H1 (cell line): Measurements from ENCODE around the gene ZNF814. TPM values are rescaled to one million over a fixed set of nuclear protein-coding genes. Genes with fewer than 3 reads are reported as not detected.
"Not testable (repeated sequence)": the region's sequence is repeated elsewhere in the genome, so short reads cannot be mapped to it uniquely, and the experiment has no call there.

Experiments
- CTCF ChIA-PET: fragments of 300-600 bp; sonication (Branson Sonifier 250); formaldehyde crosslinking; loops from one replicate; lab custom pipeline; 2021; ENCODE audit not compliant: partially characterized antibody; lab: Charles Lee
- POLR2A ChIA-PET: fragments of 300-600 bp; sonication (Branson Sonifier 250); formaldehyde crosslinking; loops from one replicate; lab custom pipeline; 2021; ENCODE audit warnings: inconsistent platforms; ENCODE audit not compliant: partially characterized antibody; lab: Charles Lee
- DNase-seq, 2 experiments: peaks; one replicate each; pipeline versions ENCODE4 v3.0.0 to v3.0.0-alpha.2; 2010 to 2022; ENCODE audit warnings: low spot score in 2 of 2, low read depth in 1 of 2, mixed read lengths in 1 of 2
- FAIRE-seq: peaks from 2 replicates; lab custom pipeline; 2011; peaks lifted over from hg19 to GRCh38; lab: Jason Lieb, UNC
- H2AFZ ChIP-seq: 2 replicates; pipeline ENCODE4 v1.8.1; 2012; ENCODE audit warnings: low read length, inconsistent platforms
- H2AK5ac ChIP-seq: 2 replicates; pipeline ENCODE4 v1.6.1; 2013; ENCODE audit warnings: low read depth, low read length
- H2BK120ac ChIP-seq: replicated peaks from 2 replicates; pipeline ENCODE3; 2013; ENCODE audit warnings: low read depth, low read length, inconsistent platforms
- H2BK12ac ChIP-seq: 2 replicates; pipeline ENCODE4 v1.6.1; 2013; ENCODE audit warnings: low read depth, low read length
- H2BK15ac ChIP-seq: 2 replicates; pipeline ENCODE4 v1.6.1; 2013; ENCODE audit warnings: low read length
- H2BK20ac ChIP-seq: 2 replicates; pipeline ENCODE4 v1.6.1; 2013; ENCODE audit warnings: low read length
- H2BK5ac ChIP-seq: 2 replicates; pipeline ENCODE4 v1.6.1; 2013; ENCODE audit warnings: low read depth, low read length
- H3K14ac ChIP-seq: 2 replicates; pipeline ENCODE4 v1.6.1; 2013; ENCODE audit warnings: inconsistent platforms; ENCODE audit not compliant: insufficient read length
- H3K18ac ChIP-seq: 2 replicates; pipeline ENCODE4 v1.6.1; 2013; ENCODE audit warnings: low read length; ENCODE audit errors: extremely low read depth
- H3K23ac ChIP-seq: 2 replicates; pipeline ENCODE4 v1.6.1; 2013; ENCODE audit warnings: inconsistent platforms; ENCODE audit not compliant: insufficient read length
- H3K23me2 ChIP-seq: 2 replicates; pipeline ENCODE4 v1.6.1; 2013; ENCODE audit warnings: low read depth, low read length
- H3K27ac ChIP-seq: 2 replicates; pipeline ENCODE4 v1.6.1; 2011; ENCODE audit warnings: low read depth, low read length, inconsistent platforms
- H3K27me3 ChIP-seq, 4 experiments: replicated peaks in 1 of 4; 1 replicate in 1 of 4; 2 replicates in 3 of 4; pipeline versions ENCODE4 v1.6.1 to v1.8.1; 2011 to 2013; ENCODE audit warnings: low read length in 3 of 4, mild to moderate bottlenecking in 3 of 4, inconsistent platforms in 2 of 4, mixed read lengths in 2 of 4, moderate library complexity in 1 of 4; ENCODE audit not compliant: control insufficient read depth in 3 of 4, insufficient read depth in 3 of 4; ENCODE audit errors: extremely low read depth in 1 of 4
- H3K36me3 ChIP-seq, 4 experiments: 2 replicates each; pipeline versions ENCODE4 v1.6.1 to v1.8.1; 2011 to 2013; ENCODE audit warnings: mild to moderate bottlenecking in 4 of 4, low read length in 3 of 4, moderate library complexity in 2 of 4, control low read depth in 1 of 4, inconsistent platforms in 1 of 4; ENCODE audit not compliant: insufficient read depth in 4 of 4, control insufficient read depth in 2 of 4
- H3K4ac ChIP-seq: replicated peaks from 2 replicates; pipeline ENCODE3; 2013; ENCODE audit warnings: low read length, low read depth, mixed read lengths, inconsistent platforms; ENCODE audit not compliant: insufficient read length
- H3K4me1 ChIP-seq, 4 experiments: replicated peaks in 1 of 4; 1 replicate in 1 of 4; 2 replicates in 3 of 4; pipeline versions ENCODE4 v1.6.1 to v1.8.1; 2011 to 2013; ENCODE audit warnings: low read length in 3 of 4, inconsistent platforms in 2 of 4, mixed read lengths in 1 of 4; ENCODE audit not compliant: insufficient read depth in 4 of 4, control insufficient read depth in 3 of 4
- H3K4me2 ChIP-seq, 2 experiments: 2 replicates each; pipeline versions ENCODE4 v1.6.1 to v1.8.1; 2011 to 2013; ENCODE audit warnings: low read depth in 2 of 2, low read length in 2 of 2, control low read depth in 1 of 2, inconsistent platforms in 1 of 2, mild to moderate bottlenecking in 1 of 2; ENCODE audit not compliant: insufficient read depth in 1 of 2
- H3K4me3 ChIP-seq, 4 experiments: fragments of 200-600, 300-600 bp in 1 of 4; sonication (generic), shearing (Covaris generic), sonication (Bioruptor Twin) in 1 of 4; 2 replicates each; pipeline versions ENCODE4 v1.5.1 to v1.8.1; 2011 to 2016; ENCODE audit warnings: low read length in 4 of 4, low read depth in 3 of 4, control low read depth in 2 of 4, inconsistent platforms in 2 of 4, mild to moderate bottlenecking in 2 of 4, mixed read lengths in 1 of 4, moderate library complexity in 1 of 4; ENCODE audit not compliant: insufficient read depth in 2 of 4; ENCODE audit errors: extremely low read depth in 1 of 4
- H3K56ac ChIP-seq: replicated peaks from 2 replicates; pipeline ENCODE3; 2013; ENCODE audit warnings: low read depth, mild to moderate bottlenecking, mixed read lengths, low read length, inconsistent platforms; ENCODE audit not compliant: insufficient read length
- H3K79me1 ChIP-seq: 2 replicates; pipeline ENCODE4 v1.6.1; 2013; ENCODE audit warnings: low read depth, low read length, control low read depth
- H3K79me2 ChIP-seq, 2 experiments: 2 replicates each; pipeline versions ENCODE4 v1.6.1 to v1.8.1; 2012 to 2013; ENCODE audit warnings: low read length in 2 of 2, mild to moderate bottlenecking in 2 of 2, inconsistent platforms in 1 of 2; ENCODE audit not compliant: insufficient read depth in 2 of 2, control insufficient read depth in 1 of 2
- H3K9ac ChIP-seq, 4 experiments: replicated peaks in 1 of 4; 1 replicate in 1 of 4; 2 replicates in 3 of 4; pipeline versions ENCODE4 v1.6.1 to v1.8.1; 2011 to 2013; ENCODE audit warnings: low read depth in 3 of 4, low read length in 3 of 4, control low read depth in 2 of 4, mild to moderate bottlenecking in 2 of 4, moderate library complexity in 2 of 4, inconsistent platforms in 1 of 4; ENCODE audit errors: extremely low read depth in 1 of 4
- H3K9me3 ChIP-seq, 2 experiments: 2 replicates each; pipeline versions ENCODE4 v1.6.1 to v1.8.1; 2012 to 2013; ENCODE audit warnings: mild to moderate bottlenecking in 2 of 2, moderate library complexity in 2 of 2, control low read depth in 1 of 2, inconsistent platforms in 1 of 2, low read depth in 1 of 2, low read length in 1 of 2, mixed read lengths in 1 of 2; ENCODE audit not compliant: insufficient read depth in 2 of 2
- H4K20me1 ChIP-seq, 2 experiments: replicated peaks in 1 of 2; 2 replicates each; pipeline versions ENCODE3 to v1.8.1; 2011 to 2013; ENCODE audit warnings: inconsistent platforms in 2 of 2, low read length in 2 of 2, mild to moderate bottlenecking in 1 of 2; ENCODE audit not compliant: insufficient read depth in 2 of 2, control insufficient read depth in 1 of 2
- H4K5ac ChIP-seq: 2 replicates; pipeline ENCODE4 v1.6.1; 2013; ENCODE audit warnings: low read length, low read depth, mixed read lengths, inconsistent platforms; ENCODE audit not compliant: insufficient read length
- H4K8ac ChIP-seq: 2 replicates; pipeline ENCODE4 v1.8.0; 2013; ENCODE audit warnings: mild to moderate bottlenecking, moderate library complexity, low read length, inconsistent platforms; ENCODE audit not compliant: insufficient read depth; ENCODE audit errors: extremely low read depth
- H4K91ac ChIP-seq: replicated peaks from 2 replicates; pipeline ENCODE3; 2013; ENCODE audit warnings: low read length, mixed read lengths, inconsistent platforms; ENCODE audit not compliant: insufficient read length
- WGBS, 2 experiments: shearing (Covaris generic) in 1 of 2; methylation state at CpG; one replicate each; pipeline versions ENCODE4 v1.1.6 to v1.1.7; 2013 to 2015; ENCODE audit warnings: low lambda C conversion rate in 2 of 2, mixed read lengths in 2 of 2, inconsistent platforms in 1 of 2, low coverage in 1 of 2, missing lambda C conversion rate in 1 of 2; ENCODE audit not compliant: insufficient replicate concordance in 2 of 2, insufficient coverage in 1 of 2, insufficient read length in 1 of 2; ENCODE audit errors: extremely low coverage in 1 of 2, missing lambda C conversion rate in 1 of 2; 5-methylcytosine and 5-hydroxymethylcytosine counted together
- polyA plus RNA-seq, 7 experiments: library from polyadenylated mRNA; depleted of rRNA in 3 of 7; stranded (reverse) in 5 of 7; unstranded in 2 of 7; fragments of >200 nt in 5 of 7; fragments of 200-250 nt in 2 of 7; gene quantifications; 1 replicate in 5 of 7; 2 replicates in 1 of 7; 4 replicates in 1 of 7; pipeline versions ENCODE4 v1.2.1 to v1.2.3, GENCODE V29; 2011 to 2013; ENCODE audit warnings: missing spikeins in 2 of 7, mixed read lengths in 2 of 7
- total RNA-seq: library from RNA; stranded (reverse); fragmentation: NEBNext Ultra II Directional; extraction: Animal tissue kit (Norgen Biotek cat#: 25700); gene quantifications from 2 replicates; pipeline ENCODE4 v1.2.1, GENCODE V29; 2021

ZNF814 gene
- total and polyA plus RNA-seq, 2 of the 8 experiments (the other 6 are each of a cell fraction or from before 2014, with no cell fraction given), result 90.9 to 99.6 TPM

- H2AFZ ChIP-seq, H2BK20ac ChIP-seq, H3K4me2 ChIP-seq, H4K5ac ChIP-seq, H3K4me1 ChIP-seq, H3K27ac ChIP-seq, FAIRE-seq, H3K9me3 ChIP-seq, H2BK120ac ChIP-seq, H2AK5ac ChIP-seq, H3K14ac ChIP-seq, DNase-seq, H3K23me2 ChIP-seq, H3K79me1 ChIP-seq, H2BK15ac ChIP-seq, H4K8ac ChIP-seq, CTCF ChIA-PET, H4K91ac ChIP-seq, H2BK12ac ChIP-seq, H2BK5ac ChIP-seq, H3K4me3 ChIP-seq, H3K23ac ChIP-seq, H3K18ac ChIP-seq, H3K27me3 ChIP-seq, H3K4ac ChIP-seq, H3K56ac ChIP-seq, H3K9ac ChIP-seq: not testable (repeated sequence)
- Histone ChIP-seq H3K36me3 (peaks cover 12 to 43% (median 31%) of the 10 kb centered on the region in 4 experiments), H3K79me2 (peaks cover 0 to 67% of the 10 kb centered on the region in 2 experiments; a peak in 3 of 4 replicates), H4K20me1 (peaks cover 6 to 11% of the 10 kb centered on the region in 2 experiments)
- POLR2A ChIA-PET, result interaction anchor here (1.4 kb wide), 1 partner anchor 8 kb away, joined by 4 read pairs; no protein-coding TSS in a partner anchor
- WGBS, 2 experiments, result 92% methylated on average over 4 of the region's 5 CpGs; no CpG with 5 or more reads in 1 of the 2 experiments
Observed at GRCh38 chr19:57838622-57839191, 50.1 kb downstream of the ZNF814 start.

- peaks cover 7 to 30% (median 19%) of the 10 kb centered on the region in 4 experiments; a peak in 7 of 8 replicates for H3K36me3 ChIP-seq
- H3K27ac ChIP-seq, CTCF ChIA-PET: not testable (repeated sequence)
Observed at GRCh38 chr19:57836991-57837390, 51.8 kb downstream of the ZNF814 start.

More at GRCh38 chr19:57836991-57837390, 51.8 kb downstream of the ZNF814 start:
- H2AFZ ChIP-seq, H2BK20ac ChIP-seq, H2BK5ac ChIP-seq, H2BK12ac ChIP-seq, H3K27me3 ChIP-seq, H2BK120ac ChIP-seq, H3K4me2 ChIP-seq, H2AK5ac ChIP-seq, H3K14ac ChIP-seq, H3K56ac ChIP-seq, H3K18ac ChIP-seq, H3K4me1 ChIP-seq, H3K9me3 ChIP-seq, H3K23ac ChIP-seq, H3K79me1 ChIP-seq, FAIRE-seq, H4K20me1 ChIP-seq, H3K4me3 ChIP-seq, H3K23me2 ChIP-seq, DNase-seq, H4K91ac ChIP-seq, H3K9ac ChIP-seq, H2BK15ac ChIP-seq, H4K5ac ChIP-seq, H3K4ac ChIP-seq, H4K8ac ChIP-seq: not testable (repeated sequence)
- POLR2A ChIA-PET, result interaction anchor here (1.1 to 1.5 kb wide), 3 partner anchors 14 to 22 kb away, joined by 4 to 6 read pairs (median 4); partner anchors contain the start of gene ZNF552
- H3K79me2 ChIP-seq, result peaks cover 9 to 64% of the 10 kb centered on the region in 2 experiments
- 99% methylated on average over 5 of the region's 5 CpGs; no CpG with 5 or more reads in 1 of the 2 experiments for WGBS, 2 experiments
